Cardiac muscle cell (in vitro differentiated cells and primary cell): ENCODE results near the gene KIF4A. TPM values are rescaled to one million over a fixed set of nuclear protein-coding genes. Genes with fewer than 3 reads are reported as not detected.

Experiments used
- DNase-seq, 2 donors: peaks; one replicate each; pipeline versions ENCODE4 v3.0.0 to v3.0.0-alpha.2; 2010 to 2017; ENCODE audit warnings: low read depth in 1 of 2, low spot score in 1 of 2
- H3K27ac ChIP-seq: fragments of 200-600 bp; sonication (generic); 2 replicates; pipeline ENCODE4 v1.5.1; 2016
- H3K27me3 ChIP-seq: fragments of 200-600 bp; sonication (generic); 2 replicates; pipeline ENCODE4 v1.6.0; 2016; ENCODE audit warnings: control low read depth
- H3K36me3 ChIP-seq: fragments of 200-600 bp; sonication (generic); 2 replicates; pipeline ENCODE4 v1.5.1; 2016; ENCODE audit warnings: control low read depth
- H3K4me1 ChIP-seq: fragments of 200-600 bp; sonication (generic); 2 replicates; pipeline ENCODE4 v1.8.1; 2017; ENCODE audit warnings: low read depth, mild to moderate bottlenecking, mixed run types
- H3K4me3 ChIP-seq: fragments of 200-600 bp; sonication (generic); 2 replicates; pipeline ENCODE4 v1.5.1; 2016; ENCODE audit warnings: mild to moderate bottlenecking
- H3K9me3 ChIP-seq: fragments of 200-600 bp; sonication (generic); 2 replicates; pipeline ENCODE4 v1.5.1; 2017; ENCODE audit warnings: low read depth, mild to moderate bottlenecking, control low read depth
- CTCF ChIP-seq: IDR thresholded peaks from 2 replicates; pipeline ENCODE4 v1.5.1; 2012; ENCODE audit warnings: low read depth, mild to moderate bottlenecking, low read length
- polyA plus RNA-seq: library from polyadenylated mRNA; unstranded; fragments of >200 nt; fragmentation: Nextera tagmentation; extraction: Ambion mirVana; gene quantifications from 2 replicates; pipeline ENCODE4 v1.2.1, GENCODE V29; 2016
- total RNA-seq: library from RNA; depleted of rRNA; stranded (reverse); fragments of >200 nt; gene quantifications from 2 replicates; pipeline ENCODE4 v1.2.3, GENCODE V29; 2016

The KIF4A gene
- total and polyA plus RNA-seq, 2 experiments from 2014 or later, result 4.7 to 25.1 TPM

- no peak overlapping the region for H3K4me3 ChIP-seq
- no peaks in the 10 kb centered on the region for H3K36me3 ChIP-seq
- H3K27ac ChIP-seq, result no peak overlapping the region
- H3K9me3 ChIP-seq, result no peaks in the 10 kb centered on the region
- no peak for DNase-seq
- no peaks in the 10 kb centered on the region for H3K27me3 ChIP-seq
- no peak for TF ChIP-seq CTCF
- H3K4me1 ChIP-seq, result no peaks in the 10 kb centered on the region
These were observed 10.8 kb upstream of the KIF4A start for GRCh38 chrX:70279081-70279480.

DNA sequence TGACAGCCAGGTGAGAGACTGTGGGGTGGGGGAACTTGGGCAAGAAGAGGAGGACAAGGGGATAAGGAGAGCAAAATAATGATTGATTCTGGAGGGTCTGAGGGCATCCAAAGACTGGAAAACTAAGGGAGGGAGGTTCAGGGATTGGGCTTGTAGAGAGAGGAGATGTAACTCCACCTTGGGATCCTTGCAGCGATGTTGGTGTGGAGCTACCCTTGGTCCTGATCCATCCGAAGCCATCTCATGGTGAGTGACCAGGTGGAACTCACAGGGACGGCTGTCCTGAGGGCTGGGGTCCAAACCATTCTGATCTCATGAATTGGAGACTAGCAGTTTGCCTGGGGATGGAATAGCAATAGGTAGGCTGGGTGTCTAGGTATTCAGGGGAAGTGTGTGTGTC is 9.3 kb upstream of the KIF4A start:
- no peaks in the 10 kb centered on the region for H3K36me3 ChIP-seq
- H3K9me3 ChIP-seq, result no peaks in the 10 kb centered on the region
- no peak for TF ChIP-seq CTCF
- no peak overlapping the region for H3K4me3 ChIP-seq
- no peaks in the 10 kb centered on the region for H3K27me3 ChIP-seq
- H3K27ac ChIP-seq, result no peak overlapping the region
- no peak for DNase-seq
- H3K4me1 ChIP-seq, result no peaks in the 10 kb centered on the region

- no peak within 1 kb of the TSS for H3K27ac ChIP-seq
- H3K4me3 ChIP-seq, result no peak within 1 kb of the TSS
- H3K4me1 ChIP-seq, result no peaks in the 10 kb centered on the region
- TF ChIP-seq CTCF, result no peak
- no peaks in the 10 kb centered on the region for H3K27me3 ChIP-seq
- H3K9me3 ChIP-seq, result no peaks in the 10 kb centered on the region
- no peak for DNase-seq
- no peaks in the 10 kb centered on the region for H3K36me3 ChIP-seq
These were observed 8.0 kb upstream of the KIF4A start, which contains the start of gene RAB41 for GRCh38 chrX:70281951-70282350. Gene RAB41, plus strand, starts transcription at chrX:70282172. Its CDS starts 46 bp downstream, at chrX:70282218.

DNA sequence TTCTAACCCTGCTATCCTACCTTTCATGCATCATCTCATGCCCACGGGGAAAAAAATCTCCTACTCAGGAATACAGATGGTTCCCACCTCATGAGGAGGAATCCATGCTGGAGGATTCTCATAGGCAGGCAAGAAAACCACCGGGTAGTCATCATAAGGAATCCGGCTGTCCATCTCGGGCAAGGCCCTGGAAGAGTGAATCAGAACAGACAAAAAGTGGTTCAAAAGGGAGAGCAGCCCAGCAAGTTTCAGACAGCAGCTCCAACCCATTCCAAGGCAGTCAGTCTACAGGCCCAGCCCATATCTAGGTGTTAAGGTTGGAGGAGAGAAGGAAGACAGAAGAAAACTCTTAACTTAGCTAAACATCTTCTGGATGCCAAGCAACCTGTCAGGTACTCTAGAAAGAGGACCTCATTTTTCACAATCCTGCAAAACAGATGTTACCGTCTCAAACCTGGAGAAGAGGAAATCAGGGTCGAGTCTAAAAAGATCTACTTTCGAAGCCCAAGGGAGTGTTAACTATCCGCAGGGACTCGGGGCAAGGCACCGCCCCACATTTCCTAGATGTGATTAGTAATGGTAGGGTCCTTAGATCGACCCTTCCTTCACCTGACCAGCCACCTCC is 624 bp upstream of the KIF4A start:
- Histone ChIP-seq H3K27ac (peak overlapping the region; percentile 50), H3K27me3 (no peaks in the 10 kb centered on the region), H3K36me3 (no peaks in the 10 kb centered on the region), H3K4me1 (no peaks in the 10 kb centered on the region), H3K9me3 (no peaks in the 10 kb centered on the region), H3K4me3 (peak overlapping the region; percentile 49)
- no peak for TF ChIP-seq CTCF
- DNase-seq, result no peak

DNA sequence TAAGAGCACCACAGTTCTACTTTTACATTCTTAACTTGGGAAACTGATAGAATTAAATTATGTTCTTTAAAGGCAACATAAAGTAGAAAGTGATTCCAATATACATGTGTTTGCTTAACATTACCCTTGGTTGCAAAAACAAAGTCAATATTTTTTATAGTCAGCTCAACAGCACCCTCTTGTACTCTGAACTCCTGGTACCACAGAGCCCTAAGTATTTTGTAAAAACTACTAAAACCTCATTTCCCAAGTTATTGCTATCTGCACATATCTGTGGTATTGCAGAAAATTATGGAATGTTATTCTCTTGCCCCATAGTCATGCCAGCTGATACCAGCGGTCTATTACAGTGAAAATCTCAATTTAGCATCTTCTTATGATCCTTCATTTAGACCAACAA is 2.9 kb downstream of the KIF4A start:
- no peaks in the 10 kb centered on the region for H3K27me3 ChIP-seq
- DNase-seq, result peak in 1 of 2 donors; percentile 23
- TF ChIP-seq CTCF, result peak; percentile 7
- H3K4me1 ChIP-seq, result no peaks in the 10 kb centered on the region
- H3K4me3 ChIP-seq, result no peak overlapping the region
- no peaks in the 10 kb centered on the region for H3K36me3 ChIP-seq
- no peaks in the 10 kb centered on the region for H3K9me3 ChIP-seq
- H3K27ac ChIP-seq, result no peak overlapping the region
